Occipital lobe (tissue), 2 donors: ENCODE results near the gene ZSCAN18. TPM values are rescaled to one million over a fixed set of nuclear protein-coding genes. Genes with fewer than 3 reads are reported as not detected.
A peak's percentile ranks its signal among the peaks of the same experiment; 100 is the strongest.
"Not testable (repeated sequence)": the region's sequence is repeated elsewhere in the genome, so short reads cannot be mapped to it uniquely, and the experiment has no call there.

Experiments used
- DNase-seq: peaks from one replicate; lab custom pipeline; 2025; lab: John Stamatoyannopoulos, UW
- total RNA-seq: library from RNA; depleted of rRNA; stranded (reverse); fragments of >200 nt; gene quantifications from one replicate; pipeline ENCODE4 v1.2.3, GENCODE V29; 2014

ZSCAN18 gene
- 87.0 TPM for total RNA-seq

GRCh38 chr19:58097781-58098681 is at the start of gene ZSCAN18:
ZSCAN18 (minus strand) TSS chr19:58098231; CDS start chr19:58090267, 7,964 bp downstream.
- peak; percentile 91 for DNase-seq

- DNase-seq: not testable (repeated sequence)
Measured at GRCh38 chr19:58147475-58147874, 49.4 kb upstream of the ZSCAN18 start.

- DNase-seq: no peak
Measured at GRCh38 chr19:58145849-58146248, 47.8 kb upstream of the ZSCAN18 start.

- no peak for DNase-seq
Measured at GRCh38 chr19:58134244-58134643, 36.2 kb upstream of the ZSCAN18 start.

- no peak for DNase-seq
Measured at GRCh38 chr19:58129284-58129683, 31.3 kb upstream of the ZSCAN18 start.

GRCh38 chr19:58128041-58128685 is 30.1 kb upstream of the ZSCAN18 start:
- no peak for DNase-seq

GRCh38 chr19:58123354-58123753 is 25.3 kb upstream of the ZSCAN18 start:
- DNase-seq: no peak

- DNase-seq: no peak
Measured at GRCh38 chr19:58118979-58119733, 21.1 kb upstream of the ZSCAN18 start.

- no peak for DNase-seq
Measured at GRCh38 chr19:58117841-58118575, 20.0 kb upstream of the ZSCAN18 start.

GRCh38 chr19:58108546-58108817 is 10.5 kb upstream of the ZSCAN18 start:
- no peak for DNase-seq

- no peak for DNase-seq
Measured at GRCh38 chr19:58107778-58108545, 9.9 kb upstream of the ZSCAN18 start.

GRCh38 chr19:58098682-58098998 is 609 bp upstream of the ZSCAN18 start:
- no peak for DNase-seq

GRCh38 chr19:58097349-58097748 is 682 bp downstream of the ZSCAN18 start:
- DNase-seq: no peak

- DNase-seq: no peak
Measured at GRCh38 chr19:58096884-58097283, 1.1 kb downstream of the ZSCAN18 start.

GRCh38 chr19:58095328-58095727 is 2.7 kb downstream of the ZSCAN18 start:
- DNase-seq: no peak

- no peak for DNase-seq
Measured at GRCh38 chr19:58093071-58093470, 5.0 kb downstream of the ZSCAN18 start.

- no peak for DNase-seq
Measured at GRCh38 chr19:58091251-58091995, 6.6 kb downstream of the ZSCAN18 start.

- DNase-seq: no peak
Measured at GRCh38 chr19:58089846-58090245, 8.2 kb downstream of the ZSCAN18 start.

GRCh38 chr19:58088521-58089052 is 9.4 kb downstream of the ZSCAN18 start:
- no peak for DNase-seq
